SU-DHL-6 (cell line): ENCODE data around the gene INHBA.

Experiments used
- H2AFZ ChIP-seq: fragments of 200-600 bp; sonication (generic); 2 replicates; pipeline ENCODE4 v1.6.1; 2014; ENCODE audit warnings: low read depth, mild to moderate bottlenecking, moderate library complexity, mixed read lengths, antibody characterized with exemption, low read length; ENCODE audit not compliant: severe bottlenecking
- H3F3A ChIP-seq: fragments of 200-600 bp; shearing (Covaris generic); 2 replicates; pipeline ENCODE4 v1.6.0; 2016; ENCODE audit warnings: antibody characterized with exemption, mild to moderate bottlenecking; ENCODE audit not compliant: insufficient read depth
- H3K27ac ChIP-seq: fragments of 200-600 bp; sonication (generic); 2 replicates; pipeline ENCODE4 v1.5.1; 2016; ENCODE audit warnings: low read depth, mild to moderate bottlenecking, low read length, moderate library complexity, mixed read lengths
- H3K27me3 ChIP-seq: fragments of 200-600 bp; sonication (generic), shearing (Covaris generic); 2 replicates; pipeline ENCODE4 v1.6.0; 2014; ENCODE audit warnings: mild to moderate bottlenecking, low read length
- H3K36me3 ChIP-seq: fragments of 200-600 bp; sonication (generic); 2 replicates; pipeline ENCODE4 v1.6.1; 2014; ENCODE audit warnings: mild to moderate bottlenecking, low read length, mixed read lengths
- H3K4me2 ChIP-seq: fragments of 300-600, 200-600 bp; shearing (Covaris generic), sonication (generic); 2 replicates; pipeline ENCODE4 v1.6.0; 2014; ENCODE audit warnings: low read length, low read depth, mild to moderate bottlenecking; ENCODE audit not compliant: poor library complexity, severe bottlenecking
- H3K4me3 ChIP-seq: fragments of 200-600 bp; sonication (generic); 2 replicates; pipeline ENCODE4 v1.5.1; 2014; ENCODE audit warnings: antibody characterized with exemption, low read length, mild to moderate bottlenecking, mixed read lengths; ENCODE audit not compliant: insufficient read depth, poor library complexity, severe bottlenecking
- H3K79me2 ChIP-seq: fragments of 200-600 bp; sonication (generic); 2 replicates; pipeline ENCODE4 v1.6.1; 2014; ENCODE audit warnings: mild to moderate bottlenecking, low read length, moderate library complexity; ENCODE audit not compliant: insufficient read depth
- H3K9ac ChIP-seq: fragments of 200-600 bp; sonication (generic); 2 replicates; pipeline ENCODE4 v1.7.0; 2014; ENCODE audit warnings: mild to moderate bottlenecking, low read length
- H3K9me2 ChIP-seq: fragments of 200-600 bp; sonication (generic); replicated peaks from 2 replicates; pipeline ENCODE4 v1.6.1; 2014; ENCODE audit warnings: low read length; ENCODE audit not compliant: insufficient read depth
- H3K9me3 ChIP-seq: fragments of 200-600 bp; sonication (generic); 2 replicates; pipeline ENCODE4 v1.6.1; 2014; ENCODE audit warnings: low read length, mixed read lengths; ENCODE audit not compliant: insufficient read depth
- H4K20me1 ChIP-seq: fragments of 200-600 bp; sonication (generic); 2 replicates; pipeline ENCODE4 v1.6.1; 2014; ENCODE audit warnings: low read depth, mild to moderate bottlenecking, antibody characterized with exemption, low read length, moderate library complexity, mixed read lengths
- CTCF ChIP-seq: fragments of 200-600 bp; sonication (generic); IDR thresholded peaks from one replicate; pipeline ENCODE4 v1.5.1; 2017; ENCODE audit warnings: antibody characterized with exemption, mild to moderate bottlenecking, low read length, moderate library complexity; ENCODE audit not compliant: insufficient read depth, poor library complexity, severe bottlenecking
- EZH2phosphoT487 ChIP-seq: fragments of 200-600 bp; sonication (generic), shearing (Covaris generic); conservative IDR thresholded peaks from 2 replicates; pipeline ENCODE4 v1.6.1; 2018; ENCODE audit warnings: mild to moderate bottlenecking, antibody characterized with exemption, low read length, moderate library complexity, mixed read lengths

The INHBA gene

DNA sequence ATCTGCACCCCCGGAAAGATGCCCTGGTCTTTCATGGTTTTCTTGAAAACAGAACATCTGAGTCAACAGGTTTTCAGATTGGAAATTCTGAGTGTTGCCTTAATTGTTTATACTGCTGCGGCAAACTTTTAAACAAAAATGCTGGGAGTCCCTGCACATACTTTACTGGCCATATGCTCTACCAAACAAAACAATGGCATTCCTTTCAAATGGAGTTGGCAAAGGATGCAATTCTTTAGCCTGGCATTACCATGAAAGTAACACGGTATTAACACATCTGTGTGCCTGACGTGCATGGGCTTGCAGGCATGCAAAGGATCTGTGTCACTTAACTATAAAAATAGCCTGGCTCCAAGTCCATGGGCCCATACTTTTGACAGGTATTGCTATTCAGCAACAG is 4.2 kb downstream of the INHBA start:
- Histone ChIP-seq H3K36me3 (no peaks in the 10 kb centered on the region), H3K27ac (no peak overlapping the region), H3K9ac (no peak overlapping the region), H3K4me3 (no peak overlapping the region), H4K20me1 (no peaks in the 10 kb centered on the region), H3K9me2 (no peaks in the 10 kb centered on the region), H3K4me2 (no peak overlapping the region), H2AFZ (no peak overlapping the region), H3K9me3 (no peaks in the 10 kb centered on the region), H3F3A (no peaks in the 10 kb centered on the region), H3K27me3 (no peaks in the 10 kb centered on the region), H3K79me2 (no peaks in the 10 kb centered on the region)
- TF ChIP-seq CTCF (no peak), EZH2phosphoT487 (no peak)

DNA sequence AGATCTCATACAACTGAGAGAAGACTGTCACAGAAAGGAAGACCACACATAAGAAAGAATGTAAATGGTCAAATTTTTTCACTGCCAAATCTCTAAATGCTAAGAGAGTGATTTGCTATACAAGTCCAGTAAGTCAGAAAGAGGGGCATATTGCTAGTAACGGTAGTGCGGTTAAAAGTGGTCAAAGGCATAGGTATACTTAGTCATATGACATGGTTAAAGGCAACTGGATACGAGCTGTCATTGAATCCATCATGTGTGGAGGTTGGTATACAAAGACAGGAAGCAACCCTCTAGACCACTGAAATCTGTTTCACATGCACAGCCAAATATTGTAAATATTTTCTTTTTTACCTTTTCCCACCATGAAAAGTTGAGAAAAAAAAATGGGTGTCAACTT is 4.8 kb downstream of the INHBA start:
- Histone ChIP-seq H3K9me2 (no peaks in the 10 kb centered on the region), H3K9me3 (no peaks in the 10 kb centered on the region), H3K9ac (no peak overlapping the region), H3K4me3 (no peak overlapping the region), H2AFZ (no peak overlapping the region), H3F3A (no peaks in the 10 kb centered on the region), H3K36me3 (no peaks in the 10 kb centered on the region), H4K20me1 (no peaks in the 10 kb centered on the region), H3K4me2 (no peak overlapping the region), H3K27me3 (no peaks in the 10 kb centered on the region), H3K27ac (no peak overlapping the region), H3K79me2 (no peaks in the 10 kb centered on the region)
- TF ChIP-seq EZH2phosphoT487: no peak
- TF ChIP-seq CTCF: no peak

DNA sequence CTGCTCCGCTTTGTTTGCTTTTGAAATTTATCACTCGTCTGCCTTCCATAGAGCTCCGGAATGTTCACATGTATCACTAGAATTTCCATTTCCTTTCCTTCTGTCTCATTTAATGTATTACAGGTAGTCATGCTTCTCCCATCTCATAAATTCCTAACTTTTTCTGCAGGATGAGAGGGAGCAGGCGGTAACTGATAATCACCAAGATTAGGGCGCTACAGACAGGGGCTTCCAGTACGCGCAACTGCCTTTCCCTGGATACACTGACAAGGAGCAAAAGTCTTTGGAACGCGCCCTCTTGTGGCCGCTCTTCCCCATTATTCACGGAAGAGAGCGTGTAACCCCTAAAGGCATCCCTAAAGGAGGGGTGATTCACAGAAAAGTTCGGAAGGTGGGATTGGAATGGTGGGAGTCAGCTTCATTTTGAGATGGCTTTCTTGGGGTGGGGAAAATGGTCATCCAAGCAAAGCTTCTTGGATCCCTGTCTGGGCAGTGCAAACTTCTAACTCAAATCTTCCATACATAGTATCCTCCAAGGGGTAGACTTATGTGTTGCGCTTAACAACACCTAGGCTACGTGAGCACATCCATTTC is 6.5 kb downstream of the INHBA start:
- no peaks in the 10 kb centered on the region for H3K27me3 ChIP-seq
- no peak overlapping the region for H3K4me3 ChIP-seq
- TF ChIP-seq EZH2phosphoT487 (no peak), CTCF (peak; percentile 95)
- no peaks in the 10 kb centered on the region for H3F3A ChIP-seq
- no peaks in the 10 kb centered on the region for H3K9me3 ChIP-seq
- no peaks in the 10 kb centered on the region for H4K20me1 ChIP-seq
- H3K27ac ChIP-seq: no peak overlapping the region
- H2AFZ ChIP-seq: peak overlapping the region; percentile 25
- H3K36me3 ChIP-seq: no peaks in the 10 kb centered on the region
- H3K79me2 ChIP-seq: no peaks in the 10 kb centered on the region
- H3K9me2 ChIP-seq: no peaks in the 10 kb centered on the region
- no peak overlapping the region for H3K9ac ChIP-seq
- H3K4me2 ChIP-seq: no peak overlapping the region
